Gastrocnemius medialis (tissue), 4 donors: ENCODE data around the gene ZNF407.

Experiments used
- POLR2A ChIP-seq, 2 donors: fragments of 450-650 bp; IDR thresholded peaks; one replicate each; pipeline ENCODE4 v1.6.1; 2017; ENCODE audit warnings: antibody characterized with exemption in 2 of 2, mild to moderate bottlenecking in 2 of 2, moderate library complexity in 2 of 2
- TF ChIP-seq, protein P1 (sequence below), 5 experiments: fragments of 450-650 bp in 3 of 5; fragments of 200-600 bp in 2 of 5; sonication (generic) in 2 of 5; IDR thresholded peaks in 4 of 5; conservative IDR thresholded peaks in 1 of 5; 1 replicate in 4 of 5; 2 replicates in 1 of 5; pipeline ENCODE4 v1.5.1; 2016 to 2019; ENCODE audit warnings: antibody characterized with exemption in 5 of 5, mild to moderate bottlenecking in 3 of 5, moderate library complexity in 3 of 5

DNA sequence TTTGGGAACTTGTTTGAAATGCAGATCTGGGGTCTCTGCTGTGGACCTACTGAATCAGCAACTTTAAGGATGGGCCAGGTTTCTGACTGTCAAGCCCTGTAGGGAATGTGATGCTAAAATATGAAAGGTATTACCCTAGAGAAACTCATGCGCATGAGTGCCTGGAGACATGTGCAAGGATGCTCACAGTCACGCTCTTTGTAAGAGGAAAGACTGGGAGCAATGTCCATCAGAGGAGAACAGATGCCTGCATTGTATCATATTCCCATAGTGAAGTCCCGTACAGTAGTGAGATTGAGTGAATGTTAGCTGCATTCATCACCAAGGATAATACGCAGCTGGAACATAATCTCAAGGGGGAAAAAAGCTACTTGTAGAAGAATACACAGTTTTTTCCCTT is 14.1 kb downstream of the ZNF407 start:
- TF ChIP-seq, protein P1, sequence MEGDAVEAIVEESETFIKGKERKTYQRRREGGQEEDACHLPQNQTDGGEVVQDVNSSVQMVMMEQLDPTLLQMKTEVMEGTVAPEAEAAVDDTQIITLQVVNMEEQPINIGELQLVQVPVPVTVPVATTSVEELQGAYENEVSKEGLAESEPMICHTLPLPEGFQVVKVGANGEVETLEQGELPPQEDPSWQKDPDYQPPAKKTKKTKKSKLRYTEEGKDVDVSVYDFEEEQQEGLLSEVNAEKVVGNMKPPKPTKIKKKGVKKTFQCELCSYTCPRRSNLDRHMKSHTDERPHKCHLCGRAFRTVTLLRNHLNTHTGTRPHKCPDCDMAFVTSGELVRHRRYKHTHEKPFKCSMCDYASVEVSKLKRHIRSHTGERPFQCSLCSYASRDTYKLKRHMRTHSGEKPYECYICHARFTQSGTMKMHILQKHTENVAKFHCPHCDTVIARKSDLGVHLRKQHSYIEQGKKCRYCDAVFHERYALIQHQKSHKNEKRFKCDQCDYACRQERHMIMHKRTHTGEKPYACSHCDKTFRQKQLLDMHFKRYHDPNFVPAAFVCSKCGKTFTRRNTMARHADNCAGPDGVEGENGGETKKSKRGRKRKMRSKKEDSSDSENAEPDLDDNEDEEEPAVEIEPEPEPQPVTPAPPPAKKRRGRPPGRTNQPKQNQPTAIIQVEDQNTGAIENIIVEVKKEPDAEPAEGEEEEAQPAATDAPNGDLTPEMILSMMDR (IDR thresholded peaks at IDR 0.05 in 4 of 5, conservative IDR thresholded peaks at IDR 0.05 in 1 of 5) = no peak
- TF ChIP-seq POLR2A (IDR thresholded peaks at IDR 0.05) = no peak
